CD8-positive, alpha-beta memory T cell (primary cell): Measurements from ENCODE around the gene TMEM101. TPM values are rescaled to one million over a fixed set of nuclear protein-coding genes. Genes with fewer than 3 reads are reported as not detected.
A peak's percentile ranks its signal among the peaks of the same experiment; 100 is the strongest.
"Not testable (repeated sequence)": the region's sequence is repeated elsewhere in the genome, so short reads cannot be mapped to it uniquely, and the experiment has no call there.

Experiments used
- CTCF ChIA-PET: fragments of 350-600 bp; sonication (Branson Sonifier 250); formaldehyde crosslinking; loops from one replicate; lab custom pipeline; 2021; ENCODE audit warnings: antibody characterized with exemption; lab: Charles Lee
- POLR2A ChIA-PET: fragments of 350-600 bp; sonication (Branson Sonifier 250); formaldehyde crosslinking; loops from one replicate; lab custom pipeline; 2021; ENCODE audit warnings: antibody characterized with exemption; lab: Charles Lee
- DNase-seq, 5 donors: peaks; one replicate each; pipeline versions ENCODE4 v3.0.0 to v3.0.0-alpha.2; 2020 to 2022; ENCODE audit warnings: mixed read lengths in 1 of 5
- H3K27ac ChIP-seq: one replicate; pipeline ENCODE4 v1.7.0; 2013; ENCODE audit warnings: low read depth, mild to moderate bottlenecking, low read length, moderate library complexity
- H3K27me3 ChIP-seq: 2 replicates; pipeline ENCODE4 v1.7.0; 2013; ENCODE audit warnings: low read length, mild to moderate bottlenecking; ENCODE audit not compliant: insufficient read depth, poor library complexity, severe bottlenecking
- H3K36me3 ChIP-seq: 2 replicates; pipeline ENCODE4 v1.7.0; 2013; ENCODE audit warnings: mild to moderate bottlenecking, low read length, moderate library complexity; ENCODE audit not compliant: insufficient read depth
- H3K4me1 ChIP-seq: 2 replicates; pipeline ENCODE4 v1.7.0; 2013; ENCODE audit warnings: mild to moderate bottlenecking, low read length, moderate library complexity; ENCODE audit not compliant: insufficient read depth
- H3K4me3 ChIP-seq: 2 replicates; pipeline ENCODE4 v1.7.0; 2013; ENCODE audit warnings: mild to moderate bottlenecking, low read length
- H3K9me3 ChIP-seq: 2 replicates; pipeline ENCODE4 v1.7.0; 2013; ENCODE audit warnings: mild to moderate bottlenecking, low read length
- H3K27ac Mint-ChIP-seq, 8 donors: one replicate each; pipeline ENCODE4 v1.8.0; 2020 to 2021; ENCODE audit warnings: mixed read lengths in 8 of 8, mild to moderate bottlenecking in 6 of 8, inconsistent platforms in 3 of 8, moderate library complexity in 3 of 8
- H3K27me3 Mint-ChIP-seq, 2 donors: one replicate each; pipeline ENCODE4 v1.8.0; 2020 to 2021; ENCODE audit warnings: mixed read lengths in 2 of 2, mild to moderate bottlenecking in 1 of 2, moderate library complexity in 1 of 2
- H3K36me3 Mint-ChIP-seq, 3 donors: one replicate each; pipeline ENCODE4 v1.8.0; 2020 to 2021; ENCODE audit warnings: mixed read lengths in 3 of 3, inconsistent platforms in 1 of 3, mild to moderate bottlenecking in 1 of 3
- H3K4me1 Mint-ChIP-seq, 3 donors: one replicate each; pipeline ENCODE4 v1.8.0; 2020 to 2021; ENCODE audit warnings: mixed read lengths in 3 of 3, inconsistent platforms in 1 of 3, mild to moderate bottlenecking in 1 of 3
- H3K4me3 Mint-ChIP-seq, 7 donors: one replicate each; pipeline ENCODE4 v1.8.0; 2020 to 2021; ENCODE audit warnings: mixed read lengths in 7 of 7, mild to moderate bottlenecking in 6 of 7, moderate library complexity in 4 of 7, inconsistent platforms in 2 of 7
- H3K9me3 Mint-ChIP-seq, 5 donors: one replicate each; pipeline ENCODE4 v1.8.0; 2020 to 2022; ENCODE audit warnings: mixed read lengths in 5 of 5, mild to moderate bottlenecking in 3 of 5, moderate library complexity in 2 of 5, inconsistent platforms in 1 of 5
- polyA plus RNA-seq: library from polyadenylated mRNA; unstranded; fragments of 300-500 nt; fragmentation: Illumina TruSeq; gene quantifications from one replicate; pipeline ENCODE4 v1.2.3, GENCODE V29; 2021
- total RNA-seq, 2 experiments: library from RNA; stranded (reverse); gene quantifications; one replicate each; pipeline ENCODE4 v1.2.3, GENCODE V29; 2021

Gene TMEM101
- total and polyA plus RNA-seq, 3 experiments from 2014 or later, result 28.8 to 36.0 (median 32.5) TPM

- H3K36me3 ChIP-seq, result peaks cover 7% of the 10 kb centered on the region
- H3K4me3 ChIP-seq, result no peak overlapping the region
- H3K9me3 ChIP-seq, result no peaks in the 10 kb centered on the region
- H3K27me3 Mint-ChIP-seq, result no peaks in the 10 kb centered on the region
- ChIA-PET POLR2A (no interaction called here), CTCF (no interaction called here)
- no peaks in the 10 kb centered on the region for H3K27me3 ChIP-seq
- no peak for DNase-seq
- peak overlapping the region in 1 of 8 donors; percentile 68 for H3K27ac Mint-ChIP-seq
- H3K9me3 Mint-ChIP-seq, result no peaks in the 10 kb centered on the region
- H3K4me1 ChIP-seq, result no peaks in the 10 kb centered on the region
- H3K36me3 Mint-ChIP-seq, result peaks cover 0 to 65% (median 6%) of the 10 kb centered on the region in 3 donors
- H3K4me1 Mint-ChIP-seq, result peaks cover 18 to 28% (median 21%) of the 10 kb centered on the region in 3 donors
- no peak overlapping the region for H3K27ac ChIP-seq
- H3K4me3 Mint-ChIP-seq, result no peak overlapping the region
Observed at GRCh38 chr17:44049294-44050060, 34.7 kb upstream of the TMEM101 start.

DNA sequence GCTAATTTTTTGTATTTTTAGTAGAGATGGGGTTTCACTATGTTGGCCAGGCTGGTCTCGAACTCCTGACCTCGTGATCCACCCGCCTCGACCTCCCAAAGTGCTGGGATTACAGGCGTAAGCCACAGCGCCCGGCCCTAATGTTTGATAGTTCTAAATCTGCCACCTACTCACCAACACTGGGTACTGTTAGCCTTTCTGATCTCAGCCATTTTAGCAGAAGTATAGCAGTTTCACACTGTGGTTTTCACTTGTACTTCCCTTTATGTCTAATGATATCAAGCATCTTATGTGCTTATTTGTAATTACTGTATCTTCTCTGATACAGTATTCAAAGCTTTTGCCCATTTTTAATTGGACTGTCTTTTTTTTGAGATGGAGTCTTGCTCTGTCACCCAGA, 32.1 kb upstream of the TMEM101 start:
- Mint-ChIP-seq H3K36me3 (peaks cover 0 to 51% (median 3%) of the 10 kb centered on the region in 3 donors), H3K27ac (peak overlapping the region in 1 of 8 donors; percentile 63), H3K4me1 (peaks cover 5 to 20% (median 12%) of the 10 kb centered on the region in 3 donors)
- CTCF ChIA-PET, H3K27ac ChIP-seq, H3K4me3 Mint-ChIP-seq, H3K9me3 ChIP-seq, H3K4me3 ChIP-seq, H3K36me3 ChIP-seq, H3K27me3 ChIP-seq, DNase-seq, H3K27me3 Mint-ChIP-seq, H3K9me3 Mint-ChIP-seq, H3K4me1 ChIP-seq: not testable (repeated sequence)
- POLR2A ChIA-PET, result interaction anchor here (0.6 kb wide), 1 partner anchor 43 kb away, joined by 3 read pairs; no protein-coding TSS in a partner anchor

DNA sequence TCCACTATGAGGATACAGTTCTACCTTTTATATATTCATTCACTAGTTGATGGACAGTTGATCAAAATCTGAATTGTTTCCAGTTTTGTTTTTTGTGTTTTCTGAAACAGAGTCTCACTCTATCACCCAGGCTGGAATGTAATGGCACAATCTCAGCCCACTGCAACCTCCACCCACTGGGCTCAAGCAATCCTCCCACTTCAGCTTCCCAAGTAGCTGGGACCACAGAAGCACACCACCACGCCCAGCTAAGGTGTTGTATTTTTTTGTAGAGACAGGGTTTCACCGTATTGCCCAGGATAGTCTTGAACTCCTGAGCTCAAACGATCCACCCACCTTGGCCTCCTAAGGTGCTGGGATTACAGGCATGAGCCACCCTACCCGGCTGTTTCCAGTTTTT, 30.7 kb upstream of the TMEM101 start:
- Mint-ChIP-seq H3K36me3 (peaks cover 0 to 46% (median 4%) of the 10 kb centered on the region in 3 donors), H3K9me3 (no peaks in the 10 kb centered on the region), H3K4me3 (no peak overlapping the region), H3K27ac (peak overlapping the region in 1 of 8 donors; percentile 14), H3K4me1 (peaks cover 11 to 28% (median 22%) of the 10 kb centered on the region in 3 donors), H3K27me3 (no peaks in the 10 kb centered on the region)
- Histone ChIP-seq H3K27ac (no peak overlapping the region), H3K36me3 (peaks cover 7% of the 10 kb centered on the region), H3K27me3 (no peaks in the 10 kb centered on the region), H3K4me3 (no peak overlapping the region), H3K4me1 (no peaks in the 10 kb centered on the region), H3K9me3 (no peaks in the 10 kb centered on the region)
- CTCF ChIA-PET, result no interaction called here
- POLR2A ChIA-PET, result interaction anchor here (0.7 kb wide), 1 partner anchor 170 kb away, joined by 4 read pairs; no protein-coding TSS in a partner anchor
- DNase-seq, result no peak

DNA sequence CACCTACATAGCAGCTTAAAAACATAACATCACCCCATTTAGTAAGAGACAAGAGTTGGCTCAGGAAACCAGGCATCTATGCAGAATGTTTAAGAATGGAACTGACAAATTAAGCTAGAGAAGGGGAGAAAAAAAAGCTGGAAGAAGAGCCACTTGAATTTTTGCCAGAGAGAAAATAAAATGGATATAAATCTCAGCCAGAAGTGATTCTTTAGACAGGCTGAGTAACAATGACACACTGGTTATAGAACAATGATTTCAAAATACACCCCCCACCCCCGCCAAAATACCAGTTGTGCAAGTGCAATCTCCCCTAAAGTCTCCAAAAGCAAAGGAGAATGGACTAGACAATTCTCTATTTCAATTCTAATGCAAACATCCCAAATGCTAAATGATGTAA, 29.3 kb upstream of the TMEM101 start:
- POLR2A ChIA-PET, result no interaction called here
- peaks cover 11 to 32% (median 27%) of the 10 kb centered on the region in 3 donors for H3K4me1 Mint-ChIP-seq
- H3K36me3 Mint-ChIP-seq, result peaks cover 3 to 42% (median 7%) of the 10 kb centered on the region in 3 donors
- no peak overlapping the region for H3K27ac ChIP-seq
- CTCF ChIA-PET, result interaction anchor here (1.1 to 1.5 kb wide), 3 partner anchors 16 to 100 kb away, joined by 3 to 16 read pairs (median 3); no protein-coding TSS in a partner anchor
- H3K27me3 Mint-ChIP-seq, result no peaks in the 10 kb centered on the region
- H3K4me3 ChIP-seq, result no peak overlapping the region
- no peaks in the 10 kb centered on the region for H3K36me3 ChIP-seq
- H3K9me3 ChIP-seq, result no peaks in the 10 kb centered on the region
- H3K27ac Mint-ChIP-seq, result no peak overlapping the region
- H3K4me1 ChIP-seq, result no peaks in the 10 kb centered on the region
- H3K27me3 ChIP-seq, result no peaks in the 10 kb centered on the region
- H3K9me3 Mint-ChIP-seq, result no peaks in the 10 kb centered on the region
- DNase-seq, result no peak
- no peak overlapping the region for H3K4me3 Mint-ChIP-seq

GRCh38 chr17:44043272-44043696, 28.5 kb upstream of the TMEM101 start:
- Histone ChIP-seq H3K9me3 (no peaks in the 10 kb centered on the region), H3K4me1 (no peaks in the 10 kb centered on the region), H3K27ac (no peak overlapping the region), H3K27me3 (no peaks in the 10 kb centered on the region), H3K36me3 (no peaks in the 10 kb centered on the region), H3K4me3 (no peak overlapping the region)
- Mint-ChIP-seq H3K9me3 (no peaks in the 10 kb centered on the region), H3K27me3 (no peaks in the 10 kb centered on the region), H3K4me3 (no peak overlapping the region), H3K4me1 (peaks cover 10 to 27% (median 27%) of the 10 kb centered on the region in 3 donors), H3K36me3 (peaks cover 3 to 44% (median 7%) of the 10 kb centered on the region in 3 donors), H3K27ac (peak overlapping the region in 2 of 8 donors; percentile 43 to 50)
- CTCF ChIA-PET, result interaction anchor here (0.7 to 4.8 kb wide), 9 partner anchors 9 to 166 kb away, joined by 3 to 40 read pairs (median 4); partner anchors contain the start of gene PPY
- POLR2A ChIA-PET, result no interaction called here
- no peak for DNase-seq

- Histone ChIP-seq H3K4me3 (no peak overlapping the region), H3K27me3 (no peaks in the 10 kb centered on the region), H3K9me3 (no peaks in the 10 kb centered on the region), H3K36me3 (peaks cover 18% of the 10 kb centered on the region), H3K4me1 (no peaks in the 10 kb centered on the region), H3K27ac (no peak overlapping the region)
- H3K27ac Mint-ChIP-seq, result peak overlapping the region in 3 of 8 donors; percentile 2 to 66 (median 44)
- H3K4me1 Mint-ChIP-seq, result peaks cover 8 to 23% (median 23%) of the 10 kb centered on the region in 3 donors
- H3K27me3 Mint-ChIP-seq, result no peaks in the 10 kb centered on the region
- POLR2A ChIA-PET, result no interaction called here
- CTCF ChIA-PET, result interaction anchor here (0.9 to 4.8 kb wide), 3 partner anchors 97 to 162 kb away, joined by 3 to 40 read pairs (median 9); partner anchors contain the start of gene PPY
- no peak overlapping the region for H3K4me3 Mint-ChIP-seq
- H3K9me3 Mint-ChIP-seq, result no peaks in the 10 kb centered on the region
- peaks cover 3 to 56% (median 7%) of the 10 kb centered on the region in 3 donors for H3K36me3 Mint-ChIP-seq
- no peak for DNase-seq
Observed at GRCh38 chr17:44039829-44040635, 25.3 kb upstream of the TMEM101 start.

- H3K27me3 Mint-ChIP-seq, result no peaks in the 10 kb centered on the region
- Histone ChIP-seq H3K27ac (no peak overlapping the region), H3K9me3 (no peaks in the 10 kb centered on the region), H3K4me3 (no peak overlapping the region), H3K4me1 (no peaks in the 10 kb centered on the region), H3K36me3 (peaks cover 18% of the 10 kb centered on the region), H3K27me3 (no peaks in the 10 kb centered on the region)
- peaks cover 6 to 58% (median 7%) of the 10 kb centered on the region in 3 donors for H3K36me3 Mint-ChIP-seq
- POLR2A ChIA-PET, result no interaction called here
- peaks cover 13 to 23% (median 20%) of the 10 kb centered on the region in 3 donors for H3K4me1 Mint-ChIP-seq
- DNase-seq, result no peak
- CTCF ChIA-PET, result interaction anchor here (4.8 kb wide), 1 partner anchor 95 kb away, joined by 40 read pairs; the partner anchor contains the start of gene PPY
- no peak overlapping the region for H3K4me3 Mint-ChIP-seq
- H3K9me3 Mint-ChIP-seq, result no peaks in the 10 kb centered on the region
- peak overlapping the region in 1 of 8 donors; percentile 26 for H3K27ac Mint-ChIP-seq
Observed at GRCh38 chr17:44038604-44039011, 23.8 kb upstream of the TMEM101 start.
